Diencephalon (tissue), 1 donor: ENCODE measurements around the gene CCDC71. TPM values are rescaled to one million over a fixed set of nuclear protein-coding genes. Genes with fewer than 3 reads are reported as not detected.

Experiments
- total RNA-seq: library from RNA; depleted of rRNA; stranded (reverse); fragments of >200 nt; gene quantifications from one replicate; pipeline ENCODE4 v1.2.3, GENCODE V29; 2014

The CCDC71 gene
- 13.8 TPM for total RNA-seq

DNA sequence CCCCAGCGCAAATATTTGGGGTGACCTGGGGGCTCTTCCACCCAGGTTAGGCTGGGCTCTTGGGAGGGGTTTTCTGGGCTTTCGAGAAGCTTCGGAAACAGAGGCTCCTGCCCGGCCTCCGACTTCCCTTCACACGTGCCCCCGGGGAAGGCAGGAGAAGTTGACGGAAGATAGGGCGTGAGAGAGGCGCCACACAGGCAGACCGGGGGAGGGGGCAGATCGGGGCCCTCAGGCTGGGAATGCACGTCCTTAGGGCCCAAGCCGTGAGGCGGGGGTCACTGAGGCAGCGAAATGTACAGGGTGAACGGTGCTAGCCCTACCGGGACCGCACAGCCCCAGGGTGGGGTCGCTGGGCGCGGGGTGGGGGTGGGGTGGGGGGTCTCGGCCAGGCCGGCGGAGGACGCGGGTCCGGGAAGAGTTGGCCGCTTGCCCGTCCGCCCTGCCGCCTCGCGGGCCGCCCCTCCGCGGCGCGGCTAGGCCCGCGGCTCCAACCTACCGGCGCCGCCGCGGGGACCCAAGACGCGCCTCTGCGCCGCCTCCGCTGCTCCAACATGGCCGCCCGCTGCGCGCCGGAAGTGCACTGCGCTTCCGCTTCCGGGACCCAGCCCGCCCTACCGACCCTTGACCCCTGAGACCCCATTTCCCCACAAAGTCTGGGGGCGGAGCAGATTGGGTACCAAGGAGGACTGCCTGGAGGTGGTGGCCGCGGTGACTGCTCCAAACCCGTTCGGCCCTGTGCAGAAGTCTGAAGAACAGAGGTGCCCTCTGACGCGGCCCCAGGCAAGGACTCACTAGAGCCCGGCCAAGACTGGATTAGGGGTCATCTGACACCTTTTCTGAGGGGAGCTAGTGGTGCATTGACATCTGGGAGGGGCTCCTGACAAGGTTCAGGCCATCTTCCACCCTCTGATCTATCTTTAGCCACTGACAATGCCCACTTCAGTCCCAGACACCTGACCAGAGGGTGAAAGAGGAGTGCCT, at the start of gene CCDC71:
Gene CCDC71, minus strand, starts transcription at position 561 of the 981 bp plus-strand sequence. CDS start 2,123 bp downstream, outside the sequence.

GRCh38 chr3:49171119-49171774, 5.1 kb upstream of the CCDC71 start, which contains the start of gene KLHDC8B:
KLHDC8B (plus strand) TSS chr3:49171598; CDS start chr3:49172770, 1,172 bp downstream.

GRCh38 chr3:49132437-49133225, 33.5 kb downstream of the CCDC71 start, which contains the start of gene LAMB2:
LAMB2 (minus strand) TSS chr3:49133050; CDS start chr3:49132867, 183 bp downstream.

GRCh38 chr3:49120438-49121131, 45.5 kb downstream of the CCDC71 start, which contains the start of gene USP19:
USP19 (minus strand) TSS chr3:49120823; CDS start chr3:49119145, 1,678 bp downstream.

Other genes with a start within 250 kb of the CCDC71 start
- 70.6 TPM for gene ARIH2, start 247.5 kb downstream of the CCDC71 start, total RNA-seq
- 68.3 TPM for gene P4HTM, start 176.1 kb downstream of the CCDC71 start, total RNA-seq
- 116 TPM for gene WDR6, start 158.9 kb downstream of the CCDC71 start, total RNA-seq
- 41.5 TPM for gene DALRD3, start 147.8 kb downstream of the CCDC71 start, total RNA-seq
- 34.6 TPM for gene NDUFAF3, start 144.2 kb downstream of the CCDC71 start, total RNA-seq
- 146 TPM for gene IMPDH2, start 136.9 kb downstream of the CCDC71 start, total RNA-seq
- 99.4 TPM for gene QRICH1, start 72.3 kb downstream of the CCDC71 start, total RNA-seq
- gene QARS1, start 61.6 kb downstream of the CCDC71 start, total RNA-seq = 168 TPM
- 41.1 TPM for gene USP19, start 45.5 kb downstream of the CCDC71 start, total RNA-seq
- 78.2 TPM for gene LAMB2, start 33.3 kb downstream of the CCDC71 start, total RNA-seq
- gene KLHDC8B, start 5.3 kb upstream of the CCDC71 start, total RNA-seq = 22.1 TPM
- gene C3orf62, start 110.9 kb upstream of the CCDC71 start, total RNA-seq = 6.7 TPM
- 29.5 TPM for gene USP4, start 173.7 kb upstream of the CCDC71 start, total RNA-seq
- gene GPX1, start 192.0 kb upstream of the CCDC71 start, total RNA-seq = 79.1 TPM
- 200 TPM for gene RHOA, start 245.6 kb upstream of the CCDC71 start, total RNA-seq
- 18.0 TPM for gene TCTA, start 246.1 kb upstream of the CCDC71 start, total RNA-seq